ENCODE results near the gene VPS18. TPM values are rescaled to one million over a fixed set of nuclear protein-coding genes. Genes with fewer than 3 reads are reported as not detected.

The VPS18 gene
- total and polyA plus RNA-seq, 2 donors (not counting 1 experiment from before 2014, with no cell fraction given) = 13.6 to 29.6 TPM

DNA sequence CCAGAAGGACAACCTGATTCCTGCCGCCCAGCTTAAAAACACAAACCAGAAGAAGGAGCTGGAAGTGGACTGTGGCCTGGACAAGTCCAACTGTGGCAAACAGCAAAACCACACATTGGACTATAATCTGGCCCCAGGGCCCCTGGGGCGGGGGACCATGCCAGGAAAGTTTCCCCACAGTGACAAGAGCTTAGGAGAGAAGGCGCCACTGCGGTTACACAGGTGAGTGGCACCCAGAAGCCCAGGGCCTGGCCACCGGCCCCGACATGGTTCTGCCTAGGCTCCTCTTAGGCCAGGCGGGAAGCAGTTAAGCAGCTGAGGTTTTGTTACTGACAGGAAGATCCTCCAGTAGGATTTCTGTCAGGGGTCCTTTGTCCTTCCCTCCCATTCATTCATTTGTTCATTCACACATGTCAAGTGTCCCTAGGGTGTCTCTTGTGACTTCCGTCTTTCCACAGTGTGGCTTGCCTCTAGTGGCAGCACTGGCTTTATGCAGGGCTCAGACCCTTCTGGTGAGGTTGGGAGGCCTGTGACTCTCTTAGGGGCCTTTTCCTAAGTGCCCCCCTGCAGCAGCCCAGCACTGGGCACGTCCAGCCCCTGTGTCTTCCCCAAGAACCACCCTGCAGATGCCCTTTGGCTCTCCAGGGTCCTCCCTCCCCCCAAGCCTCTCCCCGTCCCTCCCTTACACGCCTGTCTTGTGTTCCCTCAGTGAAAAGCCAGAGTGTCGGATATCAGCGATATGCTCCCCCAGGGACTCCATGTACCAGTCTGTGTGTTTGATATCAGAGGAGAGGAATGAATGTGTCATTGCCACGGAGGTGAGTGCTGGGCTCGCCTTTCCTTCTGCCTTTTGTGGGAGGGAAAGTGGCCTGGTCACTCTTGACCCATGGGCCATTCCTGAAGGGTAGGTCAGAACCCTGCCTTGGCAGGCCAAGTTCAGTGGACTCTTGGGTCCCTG is 42.7 kb downstream of the VPS18 start:
- Histone ChIP-seq H3K4me3 (ENCODE audit: control extremely low read depth in 1 of 5, extremely low read depth in 1 of 5, insufficient read depth in 1 of 5, low read depth in 2 of 5, low read length in 4 of 5) (no peak overlapping the region), H3K27ac (ENCODE audit: low read length in 2 of 2) (no peak overlapping the region), H3K79me2 (ENCODE audit: control insufficient read depth, insufficient read depth, low read length) (no peaks in the 10 kb centered on the region), H3K9ac (ENCODE audit: low read length) (no peak overlapping the region), H3K27me3 (replicated peaks in 1 of 4; ENCODE audit: control extremely low read depth in 1 of 4, control insufficient read depth in 3 of 4, insufficient read depth in 4 of 4, low read length in 3 of 4) (peaks cover 0 to 13% (median 5%) of the 10 kb centered on the region in 4 experiments), H4K20me1 (ENCODE audit: control insufficient read depth, insufficient read depth, low read length, poor library complexity, severe bottlenecking) (no peaks in the 10 kb centered on the region), H3K4me1 (ENCODE audit: control insufficient read depth in 2 of 2, insufficient read depth in 2 of 2, low read length in 2 of 2) (peaks cover 19% of the 10 kb centered on the region in 2 donors), H2AFZ (ENCODE audit: insufficient read depth, low read depth, low read length, poor library complexity, severe bottlenecking) (no peak overlapping the region), H3K4me2 (replicated peaks; ENCODE audit: low read depth, low read length, poor library complexity, severe bottlenecking) (no peak overlapping the region), H3K36me3 (replicated peaks in 1 of 2; ENCODE audit: control extremely low read depth in 1 of 2, control insufficient read depth in 1 of 2, extremely low read depth in 1 of 2, insufficient read depth in 2 of 2, low read length in 1 of 2) (no peaks in the 10 kb centered on the region), H3K9me3 (ENCODE audit: control extremely low read depth in 1 of 3, control insufficient read depth in 2 of 3, insufficient read depth in 1 of 3, low read length in 2 of 3) (no peaks in the 10 kb centered on the region)
- 90% methylated on average over 12 of the region's 15 CpGs for WGBS (ENCODE audit: insufficient coverage)
- DNase-seq (no peak), ATAC-seq (ENCODE audit: low read depth) (no peak)
- no peak for TF ChIP-seq EZH2 (IDR thresholded peaks at IDR 0.05; ENCODE audit: borderline replicate concordance, insufficient read depth, low read depth, low read length, poor library complexity, severe bottlenecking)
- no peak for TF ChIP-seq CTCF (IDR thresholded peaks at IDR 0.05)
- H3K4me1 Mint-ChIP-seq = peaks cover 20% of the 10 kb centered on the region
- H3K4me3 Mint-ChIP-seq = no peak overlapping the region
- no peaks in the 10 kb centered on the region for H3K9me3 Mint-ChIP-seq (ENCODE audit: insufficient read depth)
- peaks cover 13% of the 10 kb centered on the region for H3K27me3 Mint-ChIP-seq
- CTCF ChIA-PET = interaction anchor here (0.6 to 1.5 kb wide), 5 partner anchors 16 to 132 kb away, joined by 3 to 5 read pairs (median 3); no protein-coding TSS in a partner anchor
- no peak overlapping the region for H3K27ac Mint-ChIP-seq
- intact Hi-C loops (cut with micrococcal nuclease) = no loop called here
- POLR2A ChIA-PET = no interaction called here

Measured in B cell (primary cell).